Measurements from ENCODE around the gene SAAL1.

- TF ChIP-seq ZNF830 (tag by site-specific recombination; IDR thresholded peaks at IDR 0.05; ENCODE audit: low read depth) (no peak), GFI1B (tag by site-specific recombination; IDR thresholded peaks at IDR 0.05) (no peak), REST (tag by site-specific recombination; IDR thresholded peaks at IDR 0.05) (no peak)
- TF ChIP-seq, protein P1, sequence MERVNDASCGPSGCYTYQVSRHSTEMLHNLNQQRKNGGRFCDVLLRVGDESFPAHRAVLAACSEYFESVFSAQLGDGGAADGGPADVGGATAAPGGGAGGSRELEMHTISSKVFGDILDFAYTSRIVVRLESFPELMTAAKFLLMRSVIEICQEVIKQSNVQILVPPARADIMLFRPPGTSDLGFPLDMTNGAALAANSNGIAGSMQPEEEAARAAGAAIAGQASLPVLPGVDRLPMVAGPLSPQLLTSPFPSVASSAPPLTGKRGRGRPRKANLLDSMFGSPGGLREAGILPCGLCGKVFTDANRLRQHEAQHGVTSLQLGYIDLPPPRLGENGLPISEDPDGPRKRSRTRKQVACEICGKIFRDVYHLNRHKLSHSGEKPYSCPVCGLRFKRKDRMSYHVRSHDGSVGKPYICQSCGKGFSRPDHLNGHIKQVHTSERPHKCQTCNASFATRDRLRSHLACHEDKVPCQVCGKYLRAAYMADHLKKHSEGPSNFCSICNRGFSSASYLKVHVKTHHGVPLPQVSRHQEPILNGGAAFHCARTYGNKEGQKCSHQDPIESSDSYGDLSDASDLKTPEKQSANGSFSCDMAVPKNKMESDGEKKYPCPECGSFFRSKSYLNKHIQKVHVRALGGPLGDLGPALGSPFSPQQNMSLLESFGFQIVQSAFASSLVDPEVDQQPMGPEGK (tag by site-specific recombination; IDR thresholded peaks at IDR 0.05): no peak
Measured at GRCh38 chr11:18056561-18057181, 49.2 kb downstream of the SAAL1 start.
